GM13976 (cell line): ENCODE results near the gene SMAD2.

Experiments
- DNase-seq: peaks from one replicate; pipeline ENCODE4 v3.0.0; 2012; ENCODE audit warnings: low spot score
- CTCF ChIP-seq: IDR thresholded peaks from 2 replicates; pipeline ENCODE4 v1.5.1; 2012; ENCODE audit warnings: borderline replicate concordance, mild to moderate bottlenecking; ENCODE audit not compliant: insufficient read depth; ENCODE audit errors: extremely low read depth, missing control alignments, control extremely low read depth
- in situ Hi-C: fragments of 300-500 bp; cut with MboI; formaldehyde crosslinking; loops from one replicate; pipeline ENCODE4 v1.12.0; 2022; ENCODE audit warnings: low sequenced_read_pairs, mixed read lengths, inconsistent platforms; ENCODE audit not compliant: unreplicated experiment

SMAD2 gene

GRCh38 chr18:47881042-47881441 is 49.4 kb downstream of the SMAD2 start:
- TF ChIP-seq CTCF = no peak
- in situ Hi-C loops = no loop called here

GRCh38 chr18:47877892-47878291 is 52.6 kb downstream of the SMAD2 start:
- TF ChIP-seq CTCF = no peak
- DNase-seq = no peak
- in situ Hi-C loops = no loop called here

More at GRCh38 chr18:47881042-47881441, 49.4 kb downstream of the SMAD2 start:
- no peak for DNase-seq

GRCh38 chr18:47876813-47877212 is 53.6 kb downstream of the SMAD2 start:
- TF ChIP-seq CTCF = no peak
- no peak for DNase-seq
- in situ Hi-C loops = no loop called here

GRCh38 chr18:47873625-47874024 is 56.8 kb downstream of the SMAD2 start:
- no peak for TF ChIP-seq CTCF

GRCh38 chr18:47872426-47872825 is 58.0 kb downstream of the SMAD2 start:
- no peak for DNase-seq
- TF ChIP-seq CTCF = no peak
- in situ Hi-C loops = no loop called here

More at GRCh38 chr18:47873625-47874024, 56.8 kb downstream of the SMAD2 start:
- in situ Hi-C loops = no loop called here
- DNase-seq = no peak

GRCh38 chr18:47871288-47871687 is 59.2 kb downstream of the SMAD2 start:
- in situ Hi-C loops = no loop called here
- no peak for DNase-seq
- TF ChIP-seq CTCF = no peak

- DNase-seq = no peak
- no peak for TF ChIP-seq CTCF
- in situ Hi-C loops = no loop called here
These were observed 59.9 kb downstream of the SMAD2 start for GRCh38 chr18:47870605-47871004.
